K562 (cell line): ENCODE data around the gene GATA5. TPM values are rescaled to one million over a fixed set of nuclear protein-coding genes. Genes with fewer than 3 reads are reported as not detected.

Experiments
- ATAC-seq: fragments of 200-7000 bp; cut with Tn5 transposase; 3 replicates; pipeline ENCODE4 v1.9.1; 2020; ENCODE audit warnings: moderate library complexity
- BruUV-seq: library from RNA; stranded (reverse); fragments of 400-500 nt; replicated peaks from 2 replicates; lab custom pipeline; 2021; lab: Mats Ljungman, UMichigan
- CTCF ChIA-PET: fragments of 300-600 bp; formaldehyde crosslinking; extraction: SDS; loops from one replicate; lab custom pipeline; 2021; ENCODE audit warnings: low intra/inter-chr PET ratio; lab: Yijun Ruan, JAX
- POLR2A ChIA-PET: fragments of 300-600, 350-650 bp; sonication (Branson Sonifier 250); formaldehyde crosslinking; extraction: SDS; loops from one replicate; lab custom pipeline; 2021; ENCODE audit warnings: antibody characterized with exemption, inconsistent platforms; lab: Yijun Ruan, JAX
- DNase-seq, 4 experiments: peaks; one replicate each; pipeline versions ENCODE4 v3.0.0 to v3.0.0-alpha.2; 2011 to 2018; ENCODE audit warnings: low spot score in 3 of 4, mixed read lengths in 3 of 4; ENCODE audit errors: extremely low read depth in 1 of 4
- FAIRE-seq: peaks from 2 replicates; lab custom pipeline; 2011; peaks lifted over from hg19 to GRCh38; lab: Jason Lieb, UNC
- H2AFZ ChIP-seq: 2 replicates; pipeline ENCODE4 v1.6.0; 2011; ENCODE audit warnings: low read depth, low read length, control low read depth, inconsistent platforms
- H3K27ac ChIP-seq: fragments of 200-600 bp; 3 replicates; pipeline ENCODE4 v1.8.0; 2011; ENCODE audit warnings: low read depth, mild to moderate bottlenecking, control low read depth, inconsistent platforms, low read length, moderate library complexity, mixed read lengths; ENCODE audit errors: extremely low read depth
- H3K27me3 ChIP-seq, 2 experiments: fragments of 300-600 bp in 1 of 2; 2 replicates in 1 of 2; 3 replicates in 1 of 2; pipeline versions ENCODE4 v1.6.0 to v1.8.0; 2011; ENCODE audit warnings: inconsistent platforms in 2 of 2, low read length in 2 of 2, mild to moderate bottlenecking in 1 of 2, mixed read lengths in 1 of 2, moderate library complexity in 1 of 2; ENCODE audit not compliant: control insufficient read depth in 2 of 2, insufficient read depth in 2 of 2
- H3K36me3 ChIP-seq: fragments of 300-600 bp; 3 replicates; pipeline ENCODE4 v1.8.0; 2011; ENCODE audit warnings: mild to moderate bottlenecking, low read length, inconsistent platforms; ENCODE audit not compliant: control insufficient read depth, insufficient read depth
- H3K4me1 ChIP-seq, 2 experiments: fragments of 200-600 bp in 1 of 2; replicated peaks in 1 of 2; 2 replicates in 1 of 2; 3 replicates in 1 of 2; pipeline versions ENCODE4 v1.5.1 to v1.8.0; 2011; ENCODE audit warnings: inconsistent platforms in 2 of 2, low read length in 2 of 2, mild to moderate bottlenecking in 1 of 2, mixed read lengths in 1 of 2, moderate library complexity in 1 of 2; ENCODE audit not compliant: control insufficient read depth in 2 of 2, insufficient read depth in 2 of 2
- H3K4me2 ChIP-seq: 2 replicates; pipeline ENCODE4 v1.6.1; 2011; ENCODE audit warnings: low read length, control low read depth, inconsistent platforms, mixed read lengths; ENCODE audit not compliant: insufficient read depth
- H3K4me3 ChIP-seq: fragments of 200-600 bp; sonication (generic), shearing (Covaris generic); 2 replicates; pipeline ENCODE4 v1.5.1; 2016; ENCODE audit warnings: control low read depth, inconsistent platforms
- H3K79me2 ChIP-seq: fragments of 200-600 bp; 3 replicates; pipeline ENCODE4 v1.8.0; 2011; ENCODE audit warnings: low read length, inconsistent platforms; ENCODE audit not compliant: control insufficient read depth, insufficient read depth
- H3K9ac ChIP-seq, 2 experiments: 2 replicates each; pipeline versions ENCODE4 v1.6.0 to v1.6.1; 2011; ENCODE audit warnings: low read depth in 2 of 2, low read length in 2 of 2, control low read depth in 1 of 2, inconsistent platforms in 1 of 2, mild to moderate bottlenecking in 1 of 2, mixed read lengths in 1 of 2; ENCODE audit not compliant: insufficient read depth in 1 of 2
- H3K9me1 ChIP-seq: one replicate; pipeline ENCODE4 v1.6.0; 2011; ENCODE audit warnings: inconsistent platforms, mild to moderate bottlenecking, low read length, moderate library complexity; ENCODE audit not compliant: control insufficient read depth, insufficient read depth
- H3K9me3 ChIP-seq: replicated peaks from 2 replicates; pipeline ENCODE4 v1.5.1; 2011; ENCODE audit warnings: low read depth, low read length, inconsistent platforms; ENCODE audit not compliant: control insufficient read depth, insufficient read depth
- H4K20me1 ChIP-seq: replicated peaks from 2 replicates; pipeline ENCODE4 v1.6.1; 2011; ENCODE audit warnings: low read length, inconsistent platforms, mixed read lengths; ENCODE audit not compliant: control insufficient read depth, insufficient read depth
- COPS2 ChIP-seq: fragments of 450-650 bp; conservative IDR thresholded peaks from 2 replicates; pipeline ENCODE4 v1.6.1; 2016; ENCODE audit warnings: mild to moderate bottlenecking, moderate library complexity
- ESRRB ChIP-seq: fragments of 250-450 bp; sonication (Bioruptor Pico); IDR thresholded peaks from 2 replicates; pipeline ENCODE4 v1.5.0; 2020; ENCODE audit warnings: mild to moderate bottlenecking, moderate library complexity, borderline replicate concordance
- GTF2E2 ChIP-seq: fragments of 200-800 bp; sonication (Bioruptor generic); IDR thresholded peaks from 2 replicates; pipeline ENCODE4 v1.6.1; 2016; ENCODE audit warnings: missing genetic modification characterization, missing compliant biosample characterization
- KDM1A ChIP-seq, 2 experiments: fragments of 450-650 bp; IDR thresholded peaks; 2 replicates each; pipeline ENCODE4 v1.6.1; 2016; ENCODE audit warnings: mild to moderate bottlenecking in 2 of 2
- MAFK ChIP-seq: IDR thresholded peaks from 2 replicates; pipeline ENCODE4 v1.6.1; 2011; ENCODE audit warnings: low read length, improper control_type of control experiment
- MYNN ChIP-seq, 2 experiments: sonication (generic); formaldehyde crosslinking in 1 of 2; IDR thresholded peaks; 2 replicates each; pipeline versions ENCODE4 v1.5.0 to v1.6.1; 2016 to 2020; ENCODE audit warnings: antibody characterized with exemption in 1 of 2, missing genetic modification reagents in 1 of 2
- NFE2 ChIP-seq: IDR thresholded peaks from 2 replicates; pipeline ENCODE4 v1.6.1; 2014; ENCODE audit warnings: antibody characterized with exemption, low read depth
- RUNX1 ChIP-seq: sonication (generic); IDR thresholded peaks from 2 replicates; pipeline ENCODE4 v1.6.1; 2016; ENCODE audit warnings: antibody characterized with exemption, low read depth
- TCF7L2 ChIP-seq: fragments of 150-350 bp; IDR thresholded peaks from 2 replicates; pipeline ENCODE4 v1.6.1; 2016; ENCODE audit warnings: low read depth, mild to moderate bottlenecking, low read length, moderate library complexity
- ZNF75A ChIP-seq: fragments of 450-650 bp; formaldehyde crosslinking; IDR thresholded peaks from 2 replicates; pipeline ENCODE4 v1.4.0; 2020; ENCODE audit warnings: mild to moderate bottlenecking
- WGBS: fragments of 100-300 bp; shearing (Covaris generic); methylation state at CpG from one replicate; pipeline ENCODE4 v1.1.6; 2016; ENCODE audit warnings: low coverage, mixed read lengths; ENCODE audit not compliant: insufficient coverage; ENCODE audit errors: missing lambda C conversion rate; 5-methylcytosine and 5-hydroxymethylcytosine counted together
- in situ Hi-C: fragments of 300-500 bp; cut with MboI; formaldehyde crosslinking; loops from 4 replicates; pipeline ENCODE4 v1.15.0; 2018; ENCODE audit warnings: inconsistent platforms, mixed read lengths
- intact Hi-C: fragments of 100-400 bp; cut with micrococcal nuclease; formaldehyde crosslinking; loops from 2 replicates; pipeline ENCODE4 v1.14.2; 2022
- polyA plus RNA-seq, 8 experiments: library from polyadenylated mRNA; depleted of rRNA in 4 of 8; stranded (reverse) in 5 of 8; unstranded in 3 of 8; fragments of >200 nt; fragmentation: Nextera tagmentation in 2 of 8; fragmentation: Illumina TruSeq in 1 of 8; extraction: Ambion mirVana in 2 of 8; extraction: Trizol in 1 of 8; gene quantifications; 2 replicates each; pipeline versions ENCODE4 v1.2.1 to v1.2.3, GENCODE V29; 2011 to 2014; ENCODE audit warnings: inconsistent platforms in 1 of 8, missing spikeins in 1 of 8
- total RNA-seq, 7 experiments: library from RNA; depleted of rRNA in 6 of 7; stranded (reverse); fragments of >200 nt in 6 of 7; fragmentation: Illumina TruSeq in 2 of 7; extraction: Trizol in 2 of 7; gene quantifications; 2 replicates each; pipeline versions ENCODE4 v1.2.1 to v1.2.3, GENCODE V29; 2011 to 2021; ENCODE audit warnings: low replicate concordance in 1 of 7
- TF ChIP-seq, protein P1 (sequence below), 2 experiments: IDR thresholded peaks in 1 of 2; conservative IDR thresholded peaks in 1 of 2; 2 replicates each; pipeline ENCODE4 v1.6.1; 2016; ENCODE audit warnings: low read depth in 2 of 2, mild to moderate bottlenecking in 1 of 2, missing compliant biosample characterization in 1 of 2, missing genetic modification characterization in 1 of 2, moderate library complexity in 1 of 2
- TF ChIP-seq, protein P2 (sequence below): sonication (generic); formaldehyde crosslinking; IDR thresholded peaks from 2 replicates; pipeline ENCODE4 v1.8.0; 2022; ENCODE audit warnings: missing genetic modification reagents, mild to moderate bottlenecking, moderate library complexity, borderline replicate concordance

Gene GATA5
- total and polyA plus RNA-seq, 9 of the 15 experiments (the other 6 are each of a cell fraction or from before 2014, with no cell fraction given) = 0.09 to 0.57 (median 0.20) TPM; not detected in 3

DNA sequence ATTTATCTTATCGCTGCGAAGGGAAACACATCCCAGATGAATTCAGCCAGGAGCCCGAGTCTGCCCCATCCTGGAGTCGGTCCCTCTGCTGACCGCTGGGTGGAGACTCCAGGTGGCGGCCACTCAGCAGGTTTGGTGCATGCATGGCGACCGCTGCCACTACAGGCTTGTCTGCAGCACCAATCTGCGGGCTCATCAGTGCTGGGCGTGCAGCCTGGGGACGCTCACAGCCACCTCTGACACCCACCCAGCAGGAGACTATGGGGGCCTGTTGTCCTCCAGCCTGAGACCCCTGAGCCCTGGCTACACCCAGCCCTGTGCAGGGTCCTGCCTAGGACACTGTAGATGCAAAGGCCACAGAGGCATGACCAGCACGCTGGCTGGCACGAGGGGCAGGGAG is 40.5 kb upstream of the GATA5 start:
- Histone ChIP-seq H3K9me1 (no peaks in the 10 kb centered on the region), H3K9ac (peak overlapping the region in 1 of 2 experiments; percentile 4; a peak in 1 of 4 replicates), H3K4me1 (peaks cover 0 to 77% of the 10 kb centered on the region in 2 experiments; a peak in 3 of 5 replicates), H4K20me1 (no peaks in the 10 kb centered on the region), H2AFZ (no peak overlapping the region), H3K27me3 (peaks cover 18 to 41% of the 10 kb centered on the region in 2 experiments; a peak in 4 of 5 replicates), H3K4me2 (no peak overlapping the region), H3K27ac (no peak overlapping the region), H3K4me3 (no peak overlapping the region), H3K9me3 (no peaks in the 10 kb centered on the region), H3K36me3 (no peaks in the 10 kb centered on the region), H3K79me2 (no peaks in the 10 kb centered on the region)
- peak; percentile 72 to 78 (median 76) for DNase-seq
- FAIRE-seq = no peak
- POLR2A ChIA-PET = interaction anchor here (0.6 to 0.9 kb wide), 2 partner anchors 17 to 103 kb away, joined by 3 to 4 read pairs; no protein-coding TSS in a partner anchor
- no TSS peak for BruUV-seq
- intact Hi-C loops = loop anchor here (5.0 kb wide), 1 partner anchor 101 kb away; no protein-coding TSS in a partner anchor
- peak; percentile 92 for ATAC-seq
- CTCF ChIA-PET = interaction anchor here (0.8 to 1.8 kb wide), 2 partner anchors 100 to 275 kb away, joined by 3 to 10 read pairs; no protein-coding TSS in a partner anchor
- in situ Hi-C loops = no loop called here
- 3% methylated on average over 13 of the region's 13 CpGs for WGBS
- TF ChIP-seq TCF7L2 (no peak), ESRRB (no peak), GTF2E2 (tag) (no peak), RUNX1 (no peak), KDM1A (IDR thresholded peaks at IDR 0.05) (no peak), ZNF75A (CRISPR knock-in tag) (no peak), COPS2 (no peak), MAFK (peak; percentile 25; the same call in 1 of the 2 replicates), MYNN (IDR thresholded peaks at IDR 0.05) (0 out of 2 replicates have a peak, but pooled peaks have one; percentile 33), MYNN (CRISPR knock-in tag; IDR thresholded peaks at IDR 0.05) (no peak), NFE2 (peak; percentile 53; the same call in 1 of the 2 replicates)
- TF ChIP-seq, protein P1, sequence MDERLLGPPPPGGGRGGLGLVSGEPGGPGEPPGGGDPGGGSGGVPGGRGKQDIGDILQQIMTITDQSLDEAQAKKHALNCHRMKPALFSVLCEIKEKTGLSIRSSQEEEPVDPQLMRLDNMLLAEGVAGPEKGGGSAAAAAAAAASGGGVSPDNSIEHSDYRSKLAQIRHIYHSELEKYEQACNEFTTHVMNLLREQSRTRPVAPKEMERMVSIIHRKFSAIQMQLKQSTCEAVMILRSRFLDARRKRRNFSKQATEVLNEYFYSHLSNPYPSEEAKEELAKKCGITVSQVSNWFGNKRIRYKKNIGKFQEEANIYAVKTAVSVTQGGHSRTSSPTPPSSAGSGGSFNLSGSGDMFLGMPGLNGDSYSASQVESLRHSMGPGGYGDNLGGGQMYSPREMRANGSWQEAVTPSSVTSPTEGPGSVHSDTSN (CRISPR knock-in tag; IDR thresholded peaks at IDR 0.05; ENCODE audit: low read depth) = no peak
- TF ChIP-seq, protein P1 (tag; conservative IDR thresholded peaks at IDR 0.05; ENCODE audit: low read depth) = no peak
- TF ChIP-seq, protein P2, sequence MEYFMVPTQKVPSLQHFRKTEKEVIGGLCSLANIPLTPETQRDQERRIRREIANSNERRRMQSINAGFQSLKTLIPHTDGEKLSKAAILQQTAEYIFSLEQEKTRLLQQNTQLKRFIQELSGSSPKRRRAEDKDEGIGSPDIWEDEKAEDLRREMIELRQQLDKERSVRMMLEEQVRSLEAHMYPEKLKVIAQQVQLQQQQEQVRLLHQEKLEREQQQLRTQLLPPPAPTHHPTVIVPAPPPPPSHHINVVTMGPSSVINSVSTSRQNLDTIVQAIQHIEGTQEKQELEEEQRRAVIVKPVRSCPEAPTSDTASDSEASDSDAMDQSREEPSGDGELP = peak; percentile 79; the same call in 1 of the 2 replicates
